ENCODE measurements around the gene ASZ1.
A peak's percentile ranks its signal among the peaks of the same experiment; 100 is the strongest.
"Not testable (repeated sequence)": the region's sequence is repeated elsewhere in the genome, so short reads cannot be mapped to it uniquely, and the experiment has no call there.

The ASZ1 gene

DNA sequence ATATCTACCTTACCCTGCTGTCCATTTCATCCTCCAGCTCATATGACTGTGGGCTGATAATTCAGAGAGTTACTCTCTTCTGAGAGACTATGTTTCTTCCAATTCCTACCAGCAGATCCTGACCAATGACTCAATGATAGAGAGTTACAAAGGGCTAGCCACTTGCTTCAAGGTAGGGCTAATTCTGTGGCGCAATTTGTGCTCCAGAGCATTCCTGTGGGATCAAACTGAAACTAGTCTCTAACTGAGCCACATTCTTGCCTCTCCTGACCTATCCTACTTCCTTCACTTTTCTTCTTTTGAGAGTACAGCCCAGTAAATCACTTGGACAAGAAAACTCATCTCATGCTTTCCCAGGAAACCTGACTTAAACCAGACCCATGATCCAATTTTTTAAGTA lies 17.9 kb upstream of the ASZ1 start:
- Histone ChIP-seq H3K4me1 (ENCODE audit: insufficient read depth, low read length) (no peaks in the 10 kb centered on the region), H3K4me3 (ENCODE audit: low read depth in 1 of 2, low read length in 2 of 2) (no peak overlapping the region), H3K79me2 (ENCODE audit: insufficient read depth, low read length) (no peaks in the 10 kb centered on the region), H3K36me3 (ENCODE audit: insufficient read depth, low read length) (no peaks in the 10 kb centered on the region), H3K4me2 (ENCODE audit: insufficient read depth, low read length) (no peak overlapping the region), H4K20me1 (ENCODE audit: insufficient read depth, low read length) (no peaks in the 10 kb centered on the region), H3K9ac (ENCODE audit: low read depth, low read length) (no peak overlapping the region), H3K27me3 (ENCODE audit: insufficient read depth, low read length, poor library complexity) (no peaks in the 10 kb centered on the region), H2AFZ (ENCODE audit: low read depth, low read length) (no peak overlapping the region), H3K9me3 (ENCODE audit: insufficient read depth, low read length, severe bottlenecking) (peaks cover 5% of the 10 kb centered on the region), H3K27ac (ENCODE audit: low read length) (no peak overlapping the region)
- ATAC-seq (ENCODE audit: insufficient read depth, low read depth) (no peak), DNase-seq (no peak)
- TF ChIP-seq, protein P1, sequence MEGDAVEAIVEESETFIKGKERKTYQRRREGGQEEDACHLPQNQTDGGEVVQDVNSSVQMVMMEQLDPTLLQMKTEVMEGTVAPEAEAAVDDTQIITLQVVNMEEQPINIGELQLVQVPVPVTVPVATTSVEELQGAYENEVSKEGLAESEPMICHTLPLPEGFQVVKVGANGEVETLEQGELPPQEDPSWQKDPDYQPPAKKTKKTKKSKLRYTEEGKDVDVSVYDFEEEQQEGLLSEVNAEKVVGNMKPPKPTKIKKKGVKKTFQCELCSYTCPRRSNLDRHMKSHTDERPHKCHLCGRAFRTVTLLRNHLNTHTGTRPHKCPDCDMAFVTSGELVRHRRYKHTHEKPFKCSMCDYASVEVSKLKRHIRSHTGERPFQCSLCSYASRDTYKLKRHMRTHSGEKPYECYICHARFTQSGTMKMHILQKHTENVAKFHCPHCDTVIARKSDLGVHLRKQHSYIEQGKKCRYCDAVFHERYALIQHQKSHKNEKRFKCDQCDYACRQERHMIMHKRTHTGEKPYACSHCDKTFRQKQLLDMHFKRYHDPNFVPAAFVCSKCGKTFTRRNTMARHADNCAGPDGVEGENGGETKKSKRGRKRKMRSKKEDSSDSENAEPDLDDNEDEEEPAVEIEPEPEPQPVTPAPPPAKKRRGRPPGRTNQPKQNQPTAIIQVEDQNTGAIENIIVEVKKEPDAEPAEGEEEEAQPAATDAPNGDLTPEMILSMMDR (IDR thresholded peaks at IDR 0.05; ENCODE audit: borderline replicate concordance, extremely low read depth, low read length, poor library complexity, severe bottlenecking), result no peak

DNA sequence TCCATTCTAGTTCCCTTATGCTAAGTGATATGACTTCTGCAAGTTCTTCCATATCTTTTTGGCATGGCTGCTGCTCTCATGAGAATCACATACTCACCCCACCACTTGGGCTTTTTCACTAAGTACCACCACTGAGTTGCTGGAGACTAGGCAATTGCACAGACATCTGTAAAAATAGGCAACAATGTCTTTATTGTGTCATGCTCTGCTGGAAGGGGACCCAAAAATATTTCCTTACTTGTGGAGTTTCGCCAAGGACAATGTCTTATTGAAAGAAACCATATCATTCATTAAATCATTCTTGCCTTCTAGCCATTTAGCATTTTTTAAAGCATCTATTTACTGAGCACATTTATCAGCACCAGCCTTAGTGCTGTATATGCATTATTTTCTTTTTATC lies 17.4 kb upstream of the ASZ1 start:
- Histone ChIP-seq H4K20me1 (ENCODE audit: insufficient read depth, low read length) (no peaks in the 10 kb centered on the region), H3K4me2 (ENCODE audit: insufficient read depth, low read length) (no peak overlapping the region)

GRCh38 chr7:117435475-117436043 lies 8.3 kb upstream of the ASZ1 start:
- Histone ChIP-seq H3K79me2 (ENCODE audit: insufficient read depth, low read length) (no peaks in the 10 kb centered on the region), H3K9me3 (ENCODE audit: insufficient read depth, low read length, severe bottlenecking) (no peaks in the 10 kb centered on the region), H2AFZ (ENCODE audit: low read depth, low read length) (no peak overlapping the region), H3K9ac (ENCODE audit: low read depth, low read length) (no peak overlapping the region), H3K4me2 (ENCODE audit: insufficient read depth, low read length) (no peak overlapping the region), H3K4me3 (ENCODE audit: low read depth in 1 of 2, low read length in 2 of 2) (no peak overlapping the region), H3K27ac (ENCODE audit: low read length) (no peak overlapping the region), H3K27me3 (ENCODE audit: insufficient read depth, low read length, poor library complexity) (no peaks in the 10 kb centered on the region), H3K4me1 (ENCODE audit: insufficient read depth, low read length) (peaks cover 4% of the 10 kb centered on the region; the same call in 1 of the 2 replicates), H3K36me3 (ENCODE audit: insufficient read depth, low read length) (no peaks in the 10 kb centered on the region), H4K20me1 (ENCODE audit: insufficient read depth, low read length) (no peaks in the 10 kb centered on the region)
- TF ChIP-seq, protein P1 (IDR thresholded peaks at IDR 0.05; ENCODE audit: borderline replicate concordance, extremely low read depth, low read length, poor library complexity, severe bottlenecking), result no peak
- no peak for TF ChIP-seq EZH2 (IDR thresholded peaks at IDR 0.05; ENCODE audit: borderline replicate concordance, low read depth, low read length, severe bottlenecking)
- no peak for DNase-seq
- peak; percentile 61; the same call in 2 of the 3 replicates for ATAC-seq (ENCODE audit: insufficient read depth, low read depth)

More for the DNA sequence above, 17.4 kb upstream of the ASZ1 start:
- DNase-seq, result no peak
- Histone ChIP-seq H3K9ac (ENCODE audit: low read depth, low read length) (no peak overlapping the region), H3K36me3 (ENCODE audit: insufficient read depth, low read length) (no peaks in the 10 kb centered on the region), H3K27ac (ENCODE audit: low read length) (no peak overlapping the region), H3K79me2 (ENCODE audit: insufficient read depth, low read length) (no peaks in the 10 kb centered on the region), H3K4me1 (ENCODE audit: insufficient read depth, low read length) (no peaks in the 10 kb centered on the region), H2AFZ (ENCODE audit: low read depth, low read length) (no peak overlapping the region), H3K9me3 (ENCODE audit: insufficient read depth, low read length, severe bottlenecking) (peaks cover 5% of the 10 kb centered on the region), H3K4me3 (ENCODE audit: low read depth in 1 of 2, low read length in 2 of 2) (no peak overlapping the region), H3K27me3 (ENCODE audit: insufficient read depth, low read length, poor library complexity) (no peaks in the 10 kb centered on the region)
- no peak for TF ChIP-seq EZH2 (IDR thresholded peaks at IDR 0.05; ENCODE audit: borderline replicate concordance, low read depth, low read length, severe bottlenecking)
- no peak for ATAC-seq (ENCODE audit: insufficient read depth, low read depth)

DNA sequence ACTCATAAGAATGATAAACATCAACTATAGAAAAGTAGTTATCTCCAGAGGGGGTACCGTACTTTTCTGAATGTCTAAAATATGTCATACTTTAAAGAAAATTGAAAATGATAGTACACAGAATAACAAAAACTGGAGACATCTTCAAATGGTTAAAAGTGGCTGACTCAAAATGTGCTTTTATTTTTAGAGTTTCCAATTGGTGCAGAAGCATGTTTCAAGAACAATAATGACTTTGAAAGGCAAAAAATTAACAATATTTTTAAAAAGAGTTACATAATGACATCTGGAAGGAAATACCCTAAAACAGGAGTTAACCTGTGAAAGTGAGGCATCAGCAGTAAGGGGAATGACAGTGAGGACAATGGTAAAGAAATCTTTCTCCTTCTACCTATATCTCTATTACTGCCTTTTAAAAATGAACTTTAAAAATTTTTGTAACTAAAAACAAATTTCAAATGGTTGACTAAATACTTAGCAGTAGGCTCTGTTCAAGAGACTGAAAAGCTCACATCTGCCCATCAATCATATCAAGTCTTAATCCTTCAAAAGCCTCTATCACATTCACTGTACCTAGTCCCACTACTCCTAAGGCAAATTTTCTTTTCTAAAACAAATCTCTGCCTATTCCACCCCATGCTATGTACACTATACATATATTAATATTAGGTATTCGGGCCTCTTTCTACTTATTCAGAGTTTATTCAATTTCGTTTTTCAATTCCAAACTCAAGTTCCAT lies 3.0 kb downstream of the ASZ1 start:
- TF ChIP-seq, protein P1 (IDR thresholded peaks at IDR 0.05; ENCODE audit: borderline replicate concordance, extremely low read depth, low read length, poor library complexity, severe bottlenecking), result no peak
- TF ChIP-seq EZH2 (IDR thresholded peaks at IDR 0.05; ENCODE audit: borderline replicate concordance, low read depth, low read length, severe bottlenecking), result no peak
- no peak overlapping the region for H3K9ac ChIP-seq (ENCODE audit: low read depth, low read length)
- DNase-seq, result no peak
- no peaks in the 10 kb centered on the region for H3K27me3 ChIP-seq (ENCODE audit: insufficient read depth, low read length, poor library complexity)
- no peak for ATAC-seq (ENCODE audit: insufficient read depth, low read depth)
- no peaks in the 10 kb centered on the region for H3K4me1 ChIP-seq (ENCODE audit: insufficient read depth, low read length)
- no peak overlapping the region for H2AFZ ChIP-seq (ENCODE audit: low read depth, low read length)
- no peaks in the 10 kb centered on the region for H3K9me3 ChIP-seq (ENCODE audit: insufficient read depth, low read length, severe bottlenecking)
- H3K79me2 ChIP-seq (ENCODE audit: insufficient read depth, low read length), result no peaks in the 10 kb centered on the region
- H4K20me1 ChIP-seq (ENCODE audit: insufficient read depth, low read length), result no peaks in the 10 kb centered on the region
- no peak overlapping the region for H3K4me3 ChIP-seq (ENCODE audit: low read depth in 1 of 2, low read length in 2 of 2)
- H3K27ac ChIP-seq (ENCODE audit: low read length), result no peak overlapping the region
- no peaks in the 10 kb centered on the region for H3K36me3 ChIP-seq (ENCODE audit: insufficient read depth, low read length)
- H3K4me2 ChIP-seq (ENCODE audit: insufficient read depth, low read length), result no peak overlapping the region

DNA sequence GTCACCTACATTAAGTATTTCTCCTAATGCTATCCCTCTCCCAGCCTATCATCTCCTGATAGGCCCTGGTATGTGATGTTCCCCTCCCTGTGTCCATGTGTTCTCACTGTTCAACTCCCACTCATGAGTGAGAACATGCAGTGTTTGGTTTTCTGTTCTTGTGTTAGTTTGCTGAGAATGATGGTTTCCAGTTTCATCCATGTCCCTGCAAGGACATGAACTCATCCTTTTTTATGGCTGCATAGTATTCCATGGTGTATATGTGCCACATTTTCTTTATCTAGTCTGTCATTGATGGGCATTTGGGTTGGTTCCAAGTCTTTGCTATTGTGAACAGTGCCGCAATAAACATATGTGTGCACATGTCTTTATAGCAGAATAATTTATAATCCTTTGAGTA lies 12.7 kb downstream of the ASZ1 start:
- H3K4me1 ChIP-seq (ENCODE audit: insufficient read depth, low read length), result not testable (repeated sequence)

More for the DNA sequence above, 12.7 kb downstream of the ASZ1 start:
- not testable (repeated sequence) for H3K9me3 ChIP-seq (ENCODE audit: insufficient read depth, low read length, severe bottlenecking); H3K36me3 ChIP-seq (ENCODE audit: insufficient read depth, low read length); H3K4me3 ChIP-seq (ENCODE audit: low read depth in 1 of 2, low read length in 2 of 2); H2AFZ ChIP-seq (ENCODE audit: low read depth, low read length); H3K79me2 ChIP-seq (ENCODE audit: insufficient read depth, low read length); ATAC-seq (ENCODE audit: insufficient read depth, low read depth); H3K9ac ChIP-seq (ENCODE audit: low read depth, low read length); H4K20me1 ChIP-seq (ENCODE audit: insufficient read depth, low read length); H3K4me2 ChIP-seq (ENCODE audit: insufficient read depth, low read length); DNase-seq; H3K27ac ChIP-seq (ENCODE audit: low read length); H3K27me3 ChIP-seq (ENCODE audit: insufficient read depth, low read length, poor library complexity)

Data from DND-41 (cell line).